GM18505 (cell line): Measurements from ENCODE around the gene LRRC45.

Source experiments
- ATAC-seq: cut with Tn5 transposase; IDR thresholded peaks from one replicate; pipeline ENCODE4 v1.9.1; 2021; ENCODE audit not compliant: unreplicated experiment
- POLR2A ChIP-seq: IDR thresholded peaks from 4 replicates; pipeline ENCODE4 v1.6.1; 2011; ENCODE audit warnings: borderline replicate concordance; ENCODE audit not compliant: insufficient read depth, insufficient read length; ENCODE audit errors: extremely low read depth

The LRRC45 gene

GRCh38 chr17:82046903-82047302 lies 23.8 kb downstream of the LRRC45 start:
- ATAC-seq = no peak
- no peak for TF ChIP-seq POLR2A

- no peak for ATAC-seq
- no peak for TF ChIP-seq POLR2A
Observed at GRCh38 chr17:82047379-82047778, 24.3 kb downstream of the LRRC45 start.

- ATAC-seq = no peak
Observed at GRCh38 chr17:82047914-82048570, 24.9 kb downstream of the LRRC45 start.

GRCh38 chr17:82048571-82048971 lies 25.5 kb downstream of the LRRC45 start:
- no peak for ATAC-seq
- no peak for TF ChIP-seq POLR2A

More at GRCh38 chr17:82047914-82048570, 24.9 kb downstream of the LRRC45 start:
- TF ChIP-seq POLR2A = no peak

GRCh38 chr17:82049106-82049505 lies 26.0 kb downstream of the LRRC45 start:
- ATAC-seq = no peak
- TF ChIP-seq POLR2A = no peak

GRCh38 chr17:82049521-82049971 lies 26.4 kb downstream of the LRRC45 start:
- no peak for TF ChIP-seq POLR2A

GRCh38 chr17:82050152-82050760 lies 27.2 kb downstream of the LRRC45 start:
- TF ChIP-seq POLR2A = no peak
- no peak for ATAC-seq

More at GRCh38 chr17:82049521-82049971, 26.4 kb downstream of the LRRC45 start:
- ATAC-seq = no peak

GRCh38 chr17:82050761-82051641 lies 27.9 kb downstream of the LRRC45 start:
- TF ChIP-seq POLR2A = no peak
- ATAC-seq = no peak

- TF ChIP-seq POLR2A = peak; percentile 66
- ATAC-seq = no peak
Observed at GRCh38 chr17:82051776-82052637, 28.9 kb downstream of the LRRC45 start, which contains the start of the genes GPS1 and RFNG. TSS of gene GPS1 (plus strand) at chr17:82051898. CDS start at chr17:82051932, 34 bp downstream. TSS of gene RFNG (minus strand) at chr17:82051811. CDS start at chr17:82051766, 45 bp downstream.

GRCh38 chr17:82052638-82053059 lies 29.5 kb downstream of the LRRC45 start:
- TF ChIP-seq POLR2A = no peak
- no peak for ATAC-seq

GRCh38 chr17:82053130-82053529 lies 30.0 kb downstream of the LRRC45 start:
- TF ChIP-seq POLR2A = no peak
- no peak for ATAC-seq

- TF ChIP-seq POLR2A = no peak
- no peak for ATAC-seq
Observed at GRCh38 chr17:82053556-82054263, 30.6 kb downstream of the LRRC45 start.
